AG09309 (cell line): Measurements from ENCODE around the gene KRTAP4-3.
"Not testable (repeated sequence)": the region's sequence is repeated elsewhere in the genome, so short reads cannot be mapped to it uniquely, and the experiment has no call there.

Experiments
- DNase-seq: peaks from one replicate; pipeline ENCODE4 v3.0.0-alpha.2; 2010; ENCODE audit warnings: low read depth
- H3K4me3 ChIP-seq: 2 replicates; pipeline ENCODE4 v1.5.1; 2011; ENCODE audit warnings: mild to moderate bottlenecking, low read depth, low read length, moderate library complexity; ENCODE audit not compliant: control insufficient read depth
- TF ChIP-seq, protein P1 (sequence below): IDR thresholded peaks from 2 replicates; pipeline ENCODE4 v1.5.1; 2011; ENCODE audit warnings: mild to moderate bottlenecking, low read depth, low read length, inconsistent platforms; ENCODE audit not compliant: insufficient read depth, control insufficient read depth; ENCODE audit errors: missing control alignments

The KRTAP4-3 gene

GRCh38 chr17:41153856-41154255 lies 14.2 kb downstream of the KRTAP4-3 start:
- TF ChIP-seq, protein P1, sequence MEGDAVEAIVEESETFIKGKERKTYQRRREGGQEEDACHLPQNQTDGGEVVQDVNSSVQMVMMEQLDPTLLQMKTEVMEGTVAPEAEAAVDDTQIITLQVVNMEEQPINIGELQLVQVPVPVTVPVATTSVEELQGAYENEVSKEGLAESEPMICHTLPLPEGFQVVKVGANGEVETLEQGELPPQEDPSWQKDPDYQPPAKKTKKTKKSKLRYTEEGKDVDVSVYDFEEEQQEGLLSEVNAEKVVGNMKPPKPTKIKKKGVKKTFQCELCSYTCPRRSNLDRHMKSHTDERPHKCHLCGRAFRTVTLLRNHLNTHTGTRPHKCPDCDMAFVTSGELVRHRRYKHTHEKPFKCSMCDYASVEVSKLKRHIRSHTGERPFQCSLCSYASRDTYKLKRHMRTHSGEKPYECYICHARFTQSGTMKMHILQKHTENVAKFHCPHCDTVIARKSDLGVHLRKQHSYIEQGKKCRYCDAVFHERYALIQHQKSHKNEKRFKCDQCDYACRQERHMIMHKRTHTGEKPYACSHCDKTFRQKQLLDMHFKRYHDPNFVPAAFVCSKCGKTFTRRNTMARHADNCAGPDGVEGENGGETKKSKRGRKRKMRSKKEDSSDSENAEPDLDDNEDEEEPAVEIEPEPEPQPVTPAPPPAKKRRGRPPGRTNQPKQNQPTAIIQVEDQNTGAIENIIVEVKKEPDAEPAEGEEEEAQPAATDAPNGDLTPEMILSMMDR: no peak
- H3K4me3 ChIP-seq: no peak overlapping the region
- DNase-seq: no peak

GRCh38 chr17:41151525-41151924 lies 16.5 kb downstream of the KRTAP4-3 start:
- H3K4me3 ChIP-seq: no peak overlapping the region
- no peak for DNase-seq
- TF ChIP-seq, protein P1: no peak

GRCh38 chr17:41150026-41150425 lies 18.0 kb downstream of the KRTAP4-3 start:
- H3K4me3 ChIP-seq: no peak overlapping the region
- TF ChIP-seq, protein P1: no peak
- DNase-seq: no peak

GRCh38 chr17:41149652-41149985 lies 18.4 kb downstream of the KRTAP4-3 start, which contains the start of gene KRTAP4-5:
Gene KRTAP4-5 (minus strand): TSS chr17:41149825. CDS start chr17:41149767, 58 bp downstream.
- DNase-seq: no peak
- TF ChIP-seq, protein P1: no peak
- no peak within 1 kb of the TSS for H3K4me3 ChIP-seq

GRCh38 chr17:41148971-41149651 lies 18.9 kb downstream of the KRTAP4-3 start:
- H3K4me3 ChIP-seq, DNase-seq: not testable (repeated sequence)

DNA sequence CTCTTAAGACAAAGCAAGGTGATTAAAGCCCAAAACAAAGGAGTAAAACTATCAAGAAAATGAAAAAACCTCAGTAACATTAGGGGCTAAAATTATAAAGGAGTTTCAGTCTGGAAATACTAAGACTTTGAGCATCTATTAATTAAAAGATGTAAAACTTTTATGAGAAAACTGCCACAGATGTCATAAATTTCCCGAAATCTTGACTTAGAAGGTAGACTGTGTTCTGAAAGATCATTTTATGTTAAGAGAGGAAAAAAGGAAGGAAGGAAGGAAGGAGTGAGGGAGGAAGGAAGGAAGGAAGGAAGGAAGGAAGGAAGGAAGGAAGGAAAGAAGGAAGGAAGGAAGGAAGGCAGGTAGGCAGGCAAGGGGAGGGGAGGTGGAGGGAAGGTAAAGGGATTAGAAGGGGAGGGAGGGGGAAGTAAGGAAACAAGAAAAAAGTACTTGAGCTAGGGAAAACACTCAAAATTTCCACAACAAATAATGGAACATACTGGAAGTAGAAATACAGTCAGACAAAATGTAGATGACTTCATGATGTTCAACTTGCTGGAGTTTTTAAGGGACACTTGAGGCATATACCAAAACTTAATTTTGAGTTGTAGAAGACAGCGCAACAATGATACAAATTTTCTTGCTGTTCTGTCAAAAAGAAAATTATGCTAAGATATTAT lies 20.4 kb downstream of the KRTAP4-3 start:
- TF ChIP-seq, protein P1: no peak
- no peak for DNase-seq
- H3K4me3 ChIP-seq: no peak overlapping the region

DNA sequence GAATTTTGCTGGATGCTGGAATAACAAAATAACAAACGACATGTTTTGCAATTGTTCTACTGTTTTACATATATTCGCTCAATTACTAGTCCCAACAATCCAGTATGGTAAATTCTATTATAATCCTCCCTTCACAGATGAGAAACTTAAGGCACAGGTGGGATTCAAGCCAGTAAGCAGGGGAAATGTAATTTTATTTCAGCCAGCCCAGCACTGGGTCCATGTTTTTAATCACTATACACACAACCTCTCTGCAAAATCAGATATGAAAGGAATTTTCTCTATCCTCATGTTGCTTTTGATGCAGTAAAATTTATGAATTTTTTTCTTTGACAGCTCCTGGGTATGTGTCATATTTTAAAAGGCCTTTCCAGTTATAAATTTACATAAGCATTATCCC lies 22.8 kb downstream of the KRTAP4-3 start:
- TF ChIP-seq, protein P1: no peak
- no peak overlapping the region for H3K4me3 ChIP-seq
- no peak for DNase-seq
